Left lung (tissue), 10 donors: Measurements from ENCODE around the gene AKT1. TPM values are rescaled to one million over a fixed set of nuclear protein-coding genes. Genes with fewer than 3 reads are reported as not detected.
A peak's percentile ranks its signal among the peaks of the same experiment; 100 is the strongest.
"Not testable (repeated sequence)": the region's sequence is repeated elsewhere in the genome, so short reads cannot be mapped to it uniquely, and the experiment has no call there.

Experiments
- ATAC-seq: fragments of 200-7000 bp; cut with Tn5 transposase; one replicate; pipeline ENCODE4 v1.9.1; 2020; ENCODE audit warnings: moderate library complexity
- DNase-seq, 4 donors: peaks; one replicate each; pipeline ENCODE4 v3.0.0-alpha.2; 2013 to 2020
- H3K27ac ChIP-seq, 2 donors: fragments of 200-600 bp; sonication (generic) in 1 of 2; one replicate each; pipeline versions ENCODE4 v1.5.0 to v1.8.0; 2020 to 2021
- H3K27me3 ChIP-seq, 2 donors: fragments of 200-600 bp; sonication (generic) in 1 of 2; one replicate each; pipeline versions ENCODE4 v1.5.0 to v1.8.0; 2020 to 2021
- H3K36me3 ChIP-seq, 2 donors: fragments of 200-600 bp; sonication (generic) in 1 of 2; one replicate each; pipeline versions ENCODE4 v1.5.0 to v1.8.0; 2020 to 2021
- H3K4me1 ChIP-seq, 2 donors: fragments of 200-600 bp; one replicate each; pipeline ENCODE4 v1.8.0; 2021
- H3K4me3 ChIP-seq, 2 donors: fragments of 200-600 bp; sonication (generic) in 1 of 2; one replicate each; pipeline versions ENCODE4 v1.5.0 to v1.8.0; 2020 to 2021; ENCODE audit warnings: mild to moderate bottlenecking in 1 of 2
- H3K9me3 ChIP-seq, 2 donors: fragments of 200-600 bp; sonication (generic) in 1 of 2; one replicate each; pipeline versions ENCODE4 v1.5.0 to v1.8.0; 2020 to 2021
- intact Hi-C, 2 donors: fragments of 100-400 bp; cut with DNase I; formaldehyde crosslinking; loops; one replicate each; pipeline versions ENCODE4 v1.11.2 to v1.14.2; 2022
- polyA plus RNA-seq, 6 donors: library from polyadenylated mRNA; unstranded; fragments of 120-200 nt; gene quantifications; one replicate each; pipeline ENCODE4 v1.2.1, GENCODE V29; 2013; ENCODE audit not compliant: insufficient read length in 6 of 6
- total RNA-seq, 2 donors: library from RNA; stranded (reverse); fragmentation: NEBNext Ultra II Directional; extraction: Animal tissue kit (Norgen Biotek cat#: 25700); gene quantifications; one replicate each; pipeline ENCODE4 v1.2.1, GENCODE V29; 2021
- TF ChIP-seq, protein P1 (sequence below), 2 donors: fragments of 200-600 bp; sonication (generic) in 1 of 2; IDR thresholded peaks; one replicate each; pipeline versions ENCODE4 v1.5.0 to v1.8.0; 2021; ENCODE audit warnings: antibody characterized with exemption in 2 of 2
- donor health status: DM: no; HTN: yes; CAD: no.
- donor health status: DM: no; HTN: no; CAD: no.

AKT1 gene
- total and polyA plus RNA-seq, 8 donors, result 144 to 214 (median 173) TPM

DNA sequence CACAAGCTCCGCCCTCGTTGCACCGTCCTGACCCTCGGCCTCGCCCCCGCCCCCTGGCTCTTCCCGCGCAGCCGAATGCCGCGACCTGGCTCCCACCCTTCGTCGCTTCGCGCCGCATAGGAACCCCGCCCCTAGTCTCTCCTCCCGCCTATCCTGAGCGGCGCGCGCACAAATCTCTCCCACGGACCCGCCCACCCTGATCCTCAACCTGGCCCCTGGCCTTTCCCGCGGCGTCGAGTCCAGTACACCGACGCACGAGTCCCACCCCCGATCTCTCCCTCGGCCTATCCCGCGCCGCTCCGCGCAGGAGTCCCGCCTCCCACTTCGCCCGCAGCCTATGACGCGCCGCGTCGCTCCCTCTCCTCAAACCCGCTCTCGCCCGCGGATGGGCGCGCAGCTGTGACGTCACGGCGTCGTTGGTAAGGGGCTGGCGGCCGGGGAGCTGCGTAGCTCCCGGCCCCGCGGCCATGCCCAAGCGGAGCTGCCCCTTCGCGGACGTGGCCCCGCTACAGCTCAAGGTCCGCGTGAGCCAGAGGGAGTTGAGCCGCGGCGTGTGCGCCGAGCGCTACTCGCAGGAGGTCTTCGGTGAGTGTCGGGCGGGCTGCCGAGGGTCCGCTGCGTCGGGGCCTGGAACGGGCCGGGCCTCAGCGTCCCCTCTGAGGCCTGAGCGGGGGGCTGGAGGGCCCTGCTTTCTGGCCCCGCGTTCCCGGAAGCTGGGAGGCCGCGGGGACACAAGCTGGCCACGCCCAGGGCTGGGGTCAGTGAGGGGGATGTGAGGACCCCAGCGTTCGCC lies 42.6 kb downstream of the AKT1 start, which contains the start of gene SIVA1:
Gene SIVA1, plus strand, starts transcription at position 413 of the 793 bp plus-strand sequence. Its CDS starts 55 bp downstream, at position 468.
- DNase-seq (peak; percentile 99 to 100 (median 100)), ATAC-seq (peak; percentile 95)
- intact Hi-C loops, result no loop called here
- TF ChIP-seq, protein P1, sequence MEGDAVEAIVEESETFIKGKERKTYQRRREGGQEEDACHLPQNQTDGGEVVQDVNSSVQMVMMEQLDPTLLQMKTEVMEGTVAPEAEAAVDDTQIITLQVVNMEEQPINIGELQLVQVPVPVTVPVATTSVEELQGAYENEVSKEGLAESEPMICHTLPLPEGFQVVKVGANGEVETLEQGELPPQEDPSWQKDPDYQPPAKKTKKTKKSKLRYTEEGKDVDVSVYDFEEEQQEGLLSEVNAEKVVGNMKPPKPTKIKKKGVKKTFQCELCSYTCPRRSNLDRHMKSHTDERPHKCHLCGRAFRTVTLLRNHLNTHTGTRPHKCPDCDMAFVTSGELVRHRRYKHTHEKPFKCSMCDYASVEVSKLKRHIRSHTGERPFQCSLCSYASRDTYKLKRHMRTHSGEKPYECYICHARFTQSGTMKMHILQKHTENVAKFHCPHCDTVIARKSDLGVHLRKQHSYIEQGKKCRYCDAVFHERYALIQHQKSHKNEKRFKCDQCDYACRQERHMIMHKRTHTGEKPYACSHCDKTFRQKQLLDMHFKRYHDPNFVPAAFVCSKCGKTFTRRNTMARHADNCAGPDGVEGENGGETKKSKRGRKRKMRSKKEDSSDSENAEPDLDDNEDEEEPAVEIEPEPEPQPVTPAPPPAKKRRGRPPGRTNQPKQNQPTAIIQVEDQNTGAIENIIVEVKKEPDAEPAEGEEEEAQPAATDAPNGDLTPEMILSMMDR (IDR thresholded peaks at IDR 0.05), result no peak
- peak within 1 kb of the TSS; percentile 93 to 94 for H3K4me3 ChIP-seq
- H3K4me1 ChIP-seq, result peaks cover 10 to 27% of the 10 kb centered on the region in 2 donors
- H3K9me3 ChIP-seq, result no peaks in the 10 kb centered on the region
- peaks cover 0 to 27% of the 10 kb centered on the region in 2 donors for H3K36me3 ChIP-seq
- no peaks in the 10 kb centered on the region for H3K27me3 ChIP-seq
- peak within 1 kb of the TSS; percentile 61 to 90 for H3K27ac ChIP-seq

GRCh38 chr14:104752423-104752734 lies 43.2 kb downstream of the AKT1 start:
- Histone ChIP-seq H3K4me1 (peaks cover 10 to 27% of the 10 kb centered on the region in 2 donors), H3K27me3 (no peaks in the 10 kb centered on the region), H3K9me3 (no peaks in the 10 kb centered on the region), H3K4me3 (peak overlapping the region; percentile 93 to 94), H3K27ac (peak overlapping the region; percentile 54 to 90), H3K36me3 (peaks cover 0 to 21% of the 10 kb centered on the region in 2 donors)
- TF ChIP-seq, protein P1 (IDR thresholded peaks at IDR 0.05), result no peak
- DNase-seq (no peak), ATAC-seq (no peak)
- intact Hi-C loops, result no loop called here

- Histone ChIP-seq H3K36me3 (peaks cover 0 to 15% of the 10 kb centered on the region in 2 donors), H3K4me1 (peaks cover 10 to 27% of the 10 kb centered on the region in 2 donors), H3K4me3 (peak overlapping the region; percentile 93 to 94), H3K9me3 (no peaks in the 10 kb centered on the region), H3K27me3 (no peaks in the 10 kb centered on the region), H3K27ac (peak overlapping the region; percentile 54 to 90)
- TF ChIP-seq, protein P1 (IDR thresholded peaks at IDR 0.05), result no peak
- DNase-seq (peak in 1 of 4 donors; percentile 89), ATAC-seq (no peak)
- intact Hi-C loops, result no loop called here
Observed at GRCh38 chr14:104751539-104752422, 43.8 kb downstream of the AKT1 start.

GRCh38 chr14:104750753-104751057 lies 44.8 kb downstream of the AKT1 start:
- not testable (repeated sequence) for H3K27ac ChIP-seq, ATAC-seq

DNA sequence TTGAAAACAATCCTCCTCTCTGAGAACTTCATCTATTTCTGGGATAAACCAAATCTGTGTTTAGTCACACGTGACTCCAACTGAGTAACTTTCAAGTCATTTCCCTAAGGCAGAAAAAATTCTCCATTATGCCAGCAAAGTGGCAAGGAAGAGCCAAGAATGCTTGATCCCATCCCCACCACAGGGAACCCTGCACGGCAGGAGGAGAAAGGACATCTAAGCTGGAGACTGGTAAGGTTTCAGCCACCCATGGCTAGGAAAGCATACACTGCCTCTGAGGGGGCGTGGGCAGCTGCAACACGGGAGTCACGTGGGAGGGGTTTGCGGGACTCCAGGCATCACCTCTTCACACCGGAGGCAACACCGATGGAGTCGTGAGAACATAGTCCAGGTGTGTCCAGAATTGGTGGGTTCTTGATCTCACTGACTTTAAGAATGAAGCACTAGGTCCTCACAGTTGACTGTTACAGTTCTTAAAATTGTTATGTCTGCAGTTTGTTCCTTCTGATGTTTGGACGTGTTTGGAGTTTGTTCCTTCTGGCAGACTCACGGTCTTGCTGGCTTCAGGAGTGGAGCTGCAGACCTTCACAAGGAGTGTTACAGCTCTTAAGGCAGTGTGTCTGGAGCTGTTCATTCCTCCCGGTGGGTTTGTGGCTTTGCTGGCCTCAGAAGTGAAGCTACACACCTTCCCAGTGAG lies 45.3 kb downstream of the AKT1 start:
- Histone ChIP-seq H3K4me1 (peaks cover 10 to 24% of the 10 kb centered on the region in 2 donors), H3K27me3 (no peaks in the 10 kb centered on the region), H3K9me3 (no peaks in the 10 kb centered on the region), H3K36me3 (no peaks in the 10 kb centered on the region), H3K4me3 (no peak overlapping the region), H3K27ac (no peak overlapping the region)
- TF ChIP-seq, protein P1 (IDR thresholded peaks at IDR 0.05), result no peak
- DNase-seq (peak in 1 of 4 donors; percentile 34), ATAC-seq (no peak)
- intact Hi-C loops, result no loop called here

More at GRCh38 chr14:104750753-104751057, 44.8 kb downstream of the AKT1 start:
- intact Hi-C loops, H3K36me3 ChIP-seq, H3K4me3 ChIP-seq, H3K9me3 ChIP-seq, H3K27me3 ChIP-seq: not testable (repeated sequence)
- DNase-seq, result peak in 1 of 4 donors; percentile 21
- H3K4me1 ChIP-seq, result peaks cover 10 to 24% of the 10 kb centered on the region in 2 donors
